Activated naive CD4-positive, alpha-beta T cell treated with anti-CD3 and anti-CD28 coated beads, Interleukin-2, amount 50 U/mL, for 72 hours (primary cell): ENCODE measurements around the gene THG1L. TPM values are rescaled to one million over a fixed set of nuclear protein-coding genes. Genes with fewer than 3 reads are reported as not detected.
A peak's percentile ranks its signal among the peaks of the same experiment; 100 is the strongest.
"Not testable (repeated sequence)": the region's sequence is repeated elsewhere in the genome, so short reads cannot be mapped to it uniquely, and the experiment has no call there.

Experiments
- ATAC-seq, 2 donors: fragments of 150-1000 bp; cut with Tn5 transposase; 2 replicates each; pipeline ENCODE4 v1.10.0; 2021; ENCODE audit warnings: mild to moderate bottlenecking in 2 of 2, moderate library complexity in 2 of 2
- DNase-seq, 2 donors: peaks; one replicate each; pipeline ENCODE4 v3.0.0; 2021 to 2022; ENCODE audit warnings: low spot score in 2 of 2
- H3K27ac Mint-ChIP-seq, 2 donors: one replicate each; pipeline ENCODE4 v1.8.0; 2022; ENCODE audit warnings: mild to moderate bottlenecking in 2 of 2, mixed read lengths in 2 of 2
- H3K36me3 Mint-ChIP-seq, 2 donors: one replicate each; pipeline ENCODE4 v1.8.0; 2022; ENCODE audit warnings: mixed read lengths in 2 of 2
- H3K9me3 Mint-ChIP-seq, 2 donors: one replicate each; pipeline ENCODE4 v1.8.0; 2022; ENCODE audit warnings: mixed read lengths in 2 of 2
- total RNA-seq, 2 donors: library from RNA; stranded (reverse); gene quantifications; one replicate each; pipeline ENCODE4 v1.2.3, GENCODE V29; 2022

The THG1L gene
- total RNA-seq, 2 donors from 2014 or later, result 13.2 to 32.3 TPM

- DNase-seq, result no peak
- H3K27ac Mint-ChIP-seq, result no peak overlapping the region
- no peaks in the 10 kb centered on the region for H3K9me3 Mint-ChIP-seq
- ATAC-seq, result no peak
- no peaks in the 10 kb centered on the region for H3K36me3 Mint-ChIP-seq
Measured at GRCh38 chr5:157714596-157714864, 16.7 kb upstream of the THG1L start.

GRCh38 chr5:157718519-157718918, 12.7 kb upstream of the THG1L start:
- DNase-seq (peak in 1 of 2 donors; percentile 15), ATAC-seq (peak; percentile 67 to 70)
- Mint-ChIP-seq H3K9me3 (peaks cover 0 to 6% of the 10 kb centered on the region in 2 donors), H3K36me3 (peaks cover 0 to 15% of the 10 kb centered on the region in 2 donors), H3K27ac (no peak overlapping the region)

GRCh38 chr5:157719245-157719644, 12.0 kb upstream of the THG1L start:
- H3K36me3 Mint-ChIP-seq, result peaks cover 5 to 15% of the 10 kb centered on the region in 2 donors
- ATAC-seq, result no peak
- no peak overlapping the region for H3K27ac Mint-ChIP-seq
- no peak for DNase-seq
- H3K9me3 Mint-ChIP-seq, result peaks cover 0 to 6% of the 10 kb centered on the region in 2 donors

GRCh38 chr5:157721159-157721558, 10.1 kb upstream of the THG1L start:
- Mint-ChIP-seq H3K36me3 (peaks cover 5 to 19% of the 10 kb centered on the region in 2 donors), H3K27ac (no peak overlapping the region), H3K9me3 (peaks cover 0 to 6% of the 10 kb centered on the region in 2 donors)
- DNase-seq, result no peak
- no peak for ATAC-seq

GRCh38 chr5:157722895-157723294, 8.3 kb upstream of the THG1L start:
- ATAC-seq, H3K27ac Mint-ChIP-seq, H3K9me3 Mint-ChIP-seq: not testable (repeated sequence)

GRCh38 chr5:157726607-157727006, 4.6 kb upstream of the THG1L start:
- ATAC-seq, H3K27ac Mint-ChIP-seq, H3K9me3 Mint-ChIP-seq, DNase-seq: not testable (repeated sequence)
- peaks cover 10 to 36% of the 10 kb centered on the region in 2 donors for H3K36me3 Mint-ChIP-seq

More at GRCh38 chr5:157722895-157723294, 8.3 kb upstream of the THG1L start:
- H3K36me3 Mint-ChIP-seq, result peaks cover 5 to 25% of the 10 kb centered on the region in 2 donors
- DNase-seq, result not testable (repeated sequence)

- DNase-seq, H3K9me3 Mint-ChIP-seq, H3K27ac Mint-ChIP-seq, ATAC-seq: not testable (repeated sequence)
- H3K36me3 Mint-ChIP-seq, result peaks cover 10 to 24% of the 10 kb centered on the region in 2 donors
Measured at GRCh38 chr5:157727858-157728257, 3.4 kb upstream of the THG1L start.

- Mint-ChIP-seq H3K27ac (peak overlapping the region in 1 of 2 donors; percentile 94), H3K36me3 (peaks cover 10 to 26% of the 10 kb centered on the region in 2 donors), H3K9me3 (no peaks in the 10 kb centered on the region)
- DNase-seq (no peak), ATAC-seq (peak; percentile 75 to 80)
Measured at GRCh38 chr5:157729858-157730257, 1.4 kb upstream of the THG1L start.

GRCh38 chr5:157730900-157731271, 334 bp upstream of the THG1L start:
- ATAC-seq, result no peak
- Mint-ChIP-seq H3K36me3 (peaks cover 10 to 25% of the 10 kb centered on the region in 2 donors), H3K27ac (peak overlapping the region; percentile 94 to 97), H3K9me3 (no peaks in the 10 kb centered on the region)
- DNase-seq, result no peak

GRCh38 chr5:157732130-157732514, 902 bp downstream of the THG1L start:
- Mint-ChIP-seq H3K27ac (peak overlapping the region; percentile 94 to 97), H3K36me3 (peaks cover 10 to 16% of the 10 kb centered on the region in 2 donors), H3K9me3 (no peaks in the 10 kb centered on the region)
- ATAC-seq (no peak), DNase-seq (no peak)

GRCh38 chr5:157732596-157733262, 1.5 kb downstream of the THG1L start:
- ATAC-seq (no peak), DNase-seq (no peak)
- Mint-ChIP-seq H3K27ac (no peak overlapping the region), H3K9me3 (no peaks in the 10 kb centered on the region), H3K36me3 (peaks cover 10 to 16% of the 10 kb centered on the region in 2 donors)

GRCh38 chr5:157734436-157734835, 3.2 kb downstream of the THG1L start:
- DNase-seq (no peak), ATAC-seq (no peak)
- no peak overlapping the region for H3K27ac Mint-ChIP-seq
- no peaks in the 10 kb centered on the region for H3K9me3 Mint-ChIP-seq
- H3K36me3 Mint-ChIP-seq, result peaks cover 10% of the 10 kb centered on the region in 2 donors

GRCh38 chr5:157735991-157736390, 4.8 kb downstream of the THG1L start:
- ATAC-seq, result no peak
- no peak overlapping the region for H3K27ac Mint-ChIP-seq
- no peak for DNase-seq
- peaks cover 8 to 10% of the 10 kb centered on the region in 2 donors for H3K36me3 Mint-ChIP-seq
- H3K9me3 Mint-ChIP-seq, result no peaks in the 10 kb centered on the region

GRCh38 chr5:157739388-157740228, 8.4 kb downstream of the THG1L start:
- DNase-seq (no peak), ATAC-seq (no peak)
- no peaks in the 10 kb centered on the region for H3K9me3 Mint-ChIP-seq
- no peak overlapping the region for H3K27ac Mint-ChIP-seq
- peaks cover 6% of the 10 kb centered on the region in 2 donors for H3K36me3 Mint-ChIP-seq

GRCh38 chr5:157740229-157740610, 9.0 kb downstream of the THG1L start:
- no peaks in the 10 kb centered on the region for H3K9me3 Mint-ChIP-seq
- peaks cover 8 to 11% of the 10 kb centered on the region in 2 donors for H3K36me3 Mint-ChIP-seq
- no peak for ATAC-seq
- H3K27ac Mint-ChIP-seq, result no peak overlapping the region
- DNase-seq, result no peak

- DNase-seq (no peak), ATAC-seq (no peak)
- Mint-ChIP-seq H3K9me3 (no peaks in the 10 kb centered on the region), H3K36me3 (peaks cover 8 to 15% of the 10 kb centered on the region in 2 donors), H3K27ac (no peak overlapping the region)
Measured at GRCh38 chr5:157741131-157741530, 9.9 kb downstream of the THG1L start.

- ATAC-seq (peak; percentile 92 to 93), DNase-seq (peak; percentile 94 to 96)
- Mint-ChIP-seq H3K36me3 (peaks cover 8 to 15% of the 10 kb centered on the region in 2 donors), H3K9me3 (no peaks in the 10 kb centered on the region), H3K27ac (peak within 1 kb of the TSS; percentile 90 to 92)
Measured at GRCh38 chr5:157743163-157744050, 12.2 kb downstream of the THG1L start, which contains the start of gene LSM11. TSS of gene LSM11 (plus strand) at chr5:157743712. CDS start at chr5:157743751, 39 bp downstream.
